ENCODE data around the gene WSB1. TPM values are rescaled to one million over a fixed set of nuclear protein-coding genes. Genes with fewer than 3 reads are reported as not detected.

The WSB1 gene
- total and polyA plus RNA-seq, 10 of the 15 experiments (the other 5 are each of a cell fraction or from before 2014, with no cell fraction given), result 26.6 to 458 (median 101) TPM

DNA sequence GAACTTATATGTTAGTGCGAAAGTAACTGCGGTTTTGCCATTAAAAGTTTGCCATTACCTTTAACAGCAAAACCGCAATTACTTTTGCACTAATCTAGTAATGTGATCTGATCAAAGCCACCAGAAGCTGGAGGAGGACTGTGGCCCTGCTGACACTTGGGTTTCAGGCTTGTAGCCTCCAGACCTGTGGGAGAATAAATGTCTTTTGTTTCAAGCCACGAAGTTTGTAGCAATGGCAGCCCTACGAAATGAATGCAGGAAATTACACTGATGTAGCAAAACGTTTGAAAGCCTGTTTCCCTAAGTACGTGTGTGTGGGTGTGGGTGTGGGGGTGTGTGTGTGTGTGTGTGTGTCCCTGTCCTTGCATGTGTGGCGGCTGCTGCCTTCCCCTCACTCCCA is 66.6 kb downstream of the WSB1 start:
- no peak overlapping the region for H3K27ac ChIP-seq (ENCODE audit: control insufficient read depth, insufficient read depth)
- TF ChIP-seq, protein P1, sequence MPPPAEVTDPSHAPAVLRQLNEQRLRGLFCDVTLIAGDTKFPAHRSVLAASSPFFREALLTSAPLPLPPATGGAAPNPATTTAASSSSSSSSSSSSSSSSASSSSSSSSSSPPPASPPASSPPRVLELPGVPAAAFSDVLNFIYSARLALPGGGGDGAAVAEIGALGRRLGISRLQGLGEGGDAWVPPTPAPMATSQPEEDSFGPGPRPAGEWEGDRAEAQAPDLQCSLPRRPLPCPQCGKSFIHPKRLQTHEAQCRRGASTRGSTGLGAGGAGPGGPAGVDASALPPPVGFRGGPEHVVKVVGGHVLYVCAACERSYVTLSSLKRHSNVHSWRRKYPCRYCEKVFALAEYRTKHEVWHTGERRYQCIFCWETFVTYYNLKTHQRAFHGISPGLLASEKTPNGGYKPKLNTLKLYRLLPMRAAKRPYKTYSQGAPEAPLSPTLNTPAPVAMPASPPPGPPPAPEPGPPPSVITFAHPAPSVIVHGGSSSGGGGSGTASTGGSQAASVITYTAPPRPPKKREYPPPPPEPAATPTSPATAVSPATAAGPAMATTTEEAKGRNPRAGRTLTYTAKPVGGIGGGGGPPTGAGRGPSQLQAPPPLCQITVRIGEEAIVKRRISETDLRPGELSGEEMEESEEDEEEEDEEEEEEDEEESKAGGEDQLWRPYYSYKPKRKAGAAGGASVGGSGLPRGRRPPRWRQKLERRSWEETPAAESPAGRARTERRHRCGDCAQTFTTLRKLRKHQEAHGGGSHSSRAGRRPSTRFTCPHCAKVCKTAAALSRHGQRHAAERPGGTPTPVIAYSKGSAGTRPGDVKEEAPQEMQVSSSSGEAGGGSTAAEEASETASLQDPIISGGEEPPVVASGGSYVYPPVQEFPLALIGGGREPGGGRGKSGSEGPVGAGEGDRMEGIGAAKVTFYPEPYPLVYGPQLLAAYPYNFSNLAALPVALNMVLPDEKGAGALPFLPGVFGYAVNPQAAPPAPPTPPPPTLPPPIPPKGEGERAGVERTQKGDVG (CRISPR knock-in tag; IDR thresholded peaks at IDR 0.05), result no peak
- TF ChIP-seq CREM (IDR thresholded peaks at IDR 0.05; ENCODE audit: low read depth) (no peak), NR2C1 (IDR thresholded peaks at IDR 0.05) (no peak), MTA3 (IDR thresholded peaks at IDR 0.05; ENCODE audit: borderline replicate concordance, low read length) (no peak), RB1 (IDR thresholded peaks at IDR 0.05; ENCODE audit: borderline replicate concordance) (no peak), SMAD5 (IDR thresholded peaks at IDR 0.05; ENCODE audit: low read depth) (no peak), SREBF1 (IDR thresholded peaks at IDR 0.05; ENCODE audit: low read length) (no peak), SRF (IDR thresholded peaks at IDR 0.05; ENCODE audit: low read depth in 2 of 2, low read length in 2 of 2) (no peak), TCF3 (IDR thresholded peaks at IDR 0.05; ENCODE audit: borderline replicate concordance, insufficient read depth, low read depth, low read length) (no peak), NBN (IDR thresholded peaks at IDR 0.05) (no peak), JUND (IDR thresholded peaks at IDR 0.05; ENCODE audit: low read depth, low read length) (no peak)
- TF ChIP-seq, protein P2, sequence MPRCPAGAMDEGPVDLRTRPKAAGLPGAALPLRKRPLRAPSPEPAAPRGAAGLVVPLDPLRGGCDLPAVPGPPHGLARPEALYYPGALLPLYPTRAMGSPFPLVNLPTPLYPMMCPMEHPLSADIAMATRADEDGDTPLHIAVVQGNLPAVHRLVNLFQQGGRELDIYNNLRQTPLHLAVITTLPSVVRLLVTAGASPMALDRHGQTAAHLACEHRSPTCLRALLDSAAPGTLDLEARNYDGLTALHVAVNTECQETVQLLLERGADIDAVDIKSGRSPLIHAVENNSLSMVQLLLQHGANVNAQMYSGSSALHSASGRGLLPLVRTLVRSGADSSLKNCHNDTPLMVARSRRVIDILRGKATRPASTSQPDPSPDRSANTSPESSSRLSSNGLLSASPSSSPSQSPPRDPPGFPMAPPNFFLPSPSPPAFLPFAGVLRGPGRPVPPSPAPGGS (IDR thresholded peaks at IDR 0.05; ENCODE audit: borderline replicate concordance, insufficient read depth, low read depth, low read length, poor library complexity, severe bottlenecking), result no peak
- no peak for DNase-seq (ENCODE audit: low read depth, low spot score)
- WGBS (ENCODE audit: insufficient coverage, insufficient replicate concordance, low lambda C conversion rate, missing lambda C conversion rate), result 47% methylated on average over 8 of the region's 8 CpGs
- no peaks in the 10 kb centered on the region for H3K36me3 ChIP-seq (ENCODE audit: control insufficient read depth in 2 of 2, insufficient read depth in 2 of 2, low read length in 1 of 2)
- H3K4me3 ChIP-seq, result no peak overlapping the region
- in situ Hi-C loops (cut with MboI) (loop anchor here (5.0 kb wide), 1 partner anchor 37 kb away; no protein-coding TSS in a partner anchor), intact Hi-C loops (cut with micrococcal nuclease; ENCODE audit: unreplicated experiment) (no loop called here)
- RAD21 ChIA-PET (ENCODE audit: unreplicated experiment), result interaction anchor here (0.5 kb wide), 1 partner anchor 138 kb away, joined by 3 read pairs; no protein-coding TSS in a partner anchor
- SMC1A ChIA-PET (ENCODE audit: uncharacterized antibody, unreplicated experiment), result interaction anchor here (1.3 kb wide), 1 partner anchor 53 kb away, joined by 4 read pairs; no protein-coding TSS in a partner anchor
- no peak for ATAC-seq
- H3K4me1 ChIP-seq (ENCODE audit: control insufficient read depth, insufficient read depth, low read length), result no peaks in the 10 kb centered on the region
- no peaks in the 10 kb centered on the region for H3K27me3 ChIP-seq (replicated peaks in 1 of 2; ENCODE audit: control insufficient read depth in 2 of 2, insufficient read depth in 2 of 2, low read length in 1 of 2)
- no peak overlapping the region for H3K4me2 ChIP-seq (ENCODE audit: control insufficient read depth, insufficient read depth)
- no TSS peak for BruUV-seq (replicated peaks)
- no peak overlapping the region for H2AFZ ChIP-seq (ENCODE audit: control insufficient read depth, low read depth, low read length)
- H3K9me3 ChIP-seq (replicated peaks; ENCODE audit: control insufficient read depth, insufficient read depth, low read length), result no peaks in the 10 kb centered on the region
- no peak for FAIRE-seq
- no peak overlapping the region for H3K9ac ChIP-seq (ENCODE audit: control insufficient read depth, insufficient read depth, low read length)
- no peaks in the 10 kb centered on the region for H3K79me2 ChIP-seq (ENCODE audit: control insufficient read depth, insufficient read depth, low read length)
- H4K20me1 ChIP-seq (ENCODE audit: control insufficient read depth, insufficient read depth), result no peaks in the 10 kb centered on the region
- CTCF ChIA-PET, result interaction anchor here (0.8 to 6.6 kb wide), 7 partner anchors 20 to 294 kb away, joined by 3 to 39 read pairs (median 4); no protein-coding TSS in a partner anchor
- POLR2A ChIA-PET, result no interaction called here

Measured in GM12878 (cell line).